MM.1S (cell line): Measurements from ENCODE around the gene GRAMD2A.

Experiments
- DNase-seq: peaks from one replicate; pipeline ENCODE4 v3.0.0-alpha.2; 2015
- H2AFZ ChIP-seq: fragments of 300-600 bp; sonication (generic); 2 replicates; pipeline ENCODE4 v1.6.0; 2016; ENCODE audit warnings: antibody characterized with exemption, low read length
- H3F3A ChIP-seq: fragments of 300-600 bp; sonication (generic); 2 replicates; pipeline ENCODE4 v1.6.1; 2016; ENCODE audit warnings: mild to moderate bottlenecking, antibody characterized with exemption, low read length, moderate library complexity, mixed read lengths; ENCODE audit not compliant: insufficient read depth
- H3K27ac ChIP-seq: fragments of 300-600 bp; sonication (generic); 2 replicates; pipeline ENCODE4 v1.5.1; 2016; ENCODE audit warnings: mild to moderate bottlenecking, low read length
- H3K27me3 ChIP-seq: fragments of 300-600 bp; sonication (generic); replicated peaks from 2 replicates; pipeline ENCODE4 v1.6.0; 2016; ENCODE audit warnings: low read length; ENCODE audit not compliant: insufficient read depth
- H3K36me3 ChIP-seq: fragments of 300-600 bp; sonication (generic); replicated peaks from 2 replicates; pipeline ENCODE4 v1.6.1; 2016; ENCODE audit warnings: mild to moderate bottlenecking, low read length, mixed read lengths; ENCODE audit not compliant: insufficient read depth
- H3K4me1 ChIP-seq: fragments of 300-600 bp; sonication (generic); 2 replicates; pipeline ENCODE4 v1.6.1; 2016; ENCODE audit warnings: low read length, mixed read lengths
- H3K4me2 ChIP-seq: fragments of 300-600 bp; sonication (generic); 2 replicates; pipeline ENCODE4 v1.6.0; 2016; ENCODE audit warnings: low read depth, low read length
- H3K4me3 ChIP-seq: fragments of 300-600 bp; sonication (generic); 2 replicates; pipeline ENCODE4 v1.5.1; 2016; ENCODE audit warnings: low read length, mixed read lengths
- H3K79me2 ChIP-seq: fragments of 300-600 bp; sonication (generic); 2 replicates; pipeline ENCODE4 v1.6.1; 2016; ENCODE audit warnings: mixed run types, low read length, mixed read lengths
- H3K9ac ChIP-seq: fragments of 300-600 bp; sonication (generic); 2 replicates; pipeline ENCODE4 v1.6.1; 2016; ENCODE audit warnings: low read length, mixed read lengths
- H3K9me2 ChIP-seq: fragments of 300-600 bp; sonication (generic); replicated peaks from 2 replicates; pipeline ENCODE4 v1.6.1; 2016; ENCODE audit warnings: mild to moderate bottlenecking, low read length, mixed read lengths; ENCODE audit not compliant: insufficient read depth
- H3K9me3 ChIP-seq: fragments of 300-600 bp; sonication (generic); replicated peaks from 2 replicates; pipeline ENCODE4 v1.6.1; 2016; ENCODE audit warnings: mild to moderate bottlenecking, low read length, mixed read lengths; ENCODE audit not compliant: insufficient read depth
- H4K20me1 ChIP-seq: fragments of 300-600 bp; sonication (generic); 2 replicates; pipeline ENCODE4 v1.6.1; 2016; ENCODE audit warnings: mild to moderate bottlenecking, low read length, moderate library complexity, mixed read lengths; ENCODE audit not compliant: insufficient read depth
- CTCF ChIP-seq: fragments of 300-600 bp; sonication (generic); IDR thresholded peaks from 2 replicates; pipeline ENCODE4 v1.5.1; 2016; ENCODE audit warnings: antibody characterized with exemption, low read length, mixed read lengths
- EZH2 ChIP-seq: fragments of 300-600 bp; sonication (generic); optimal IDR thresholded peaks from 2 replicates; pipeline ENCODE3; 2017; ENCODE audit warnings: low read depth, mild to moderate bottlenecking, antibody characterized with exemption, low read length, mixed read lengths
- EZH2phosphoT487 ChIP-seq: fragments of 300-600 bp; sonication (generic); IDR thresholded peaks from 2 replicates; pipeline ENCODE4 v1.6.1; 2018; ENCODE audit warnings: antibody characterized with exemption, low read length

Gene GRAMD2A

GRCh38 chr15:72220687-72221086 lies 23.1 kb upstream of the GRAMD2A start:
- TF ChIP-seq CTCF: no peak
- no peak for TF ChIP-seq EZH2phosphoT487
- no peak for TF ChIP-seq EZH2
- H3K4me2 ChIP-seq: no peak overlapping the region
- peaks cover 55% of the 10 kb centered on the region for H4K20me1 ChIP-seq
- H3K27ac ChIP-seq: no peak overlapping the region
- H3K9me3 ChIP-seq: no peaks in the 10 kb centered on the region
- H3K9me2 ChIP-seq: no peaks in the 10 kb centered on the region
- no peak for DNase-seq
- H3K4me3 ChIP-seq: no peak overlapping the region
- H2AFZ ChIP-seq: no peak overlapping the region
- H3K27me3 ChIP-seq: no peaks in the 10 kb centered on the region
- peaks cover 85% of the 10 kb centered on the region for H3K79me2 ChIP-seq
- no peak overlapping the region for H3K9ac ChIP-seq
- H3F3A ChIP-seq: no peaks in the 10 kb centered on the region
- H3K36me3 ChIP-seq: peaks cover 24% of the 10 kb centered on the region; the same call in 1 of the 2 replicates
- no peaks in the 10 kb centered on the region for H3K4me1 ChIP-seq

GRCh38 chr15:72217216-72217615 lies 19.6 kb upstream of the GRAMD2A start:
- H3K9me2 ChIP-seq: no peaks in the 10 kb centered on the region

GRCh38 chr15:72216079-72216478 lies 18.5 kb upstream of the GRAMD2A start:
- Histone ChIP-seq H3K27ac (no peak overlapping the region), H3K79me2 (peaks cover 71% of the 10 kb centered on the region), H3F3A (no peaks in the 10 kb centered on the region)

More at GRCh38 chr15:72217216-72217615, 19.6 kb upstream of the GRAMD2A start:
- DNase-seq: no peak
- Histone ChIP-seq H3K36me3 (peaks cover 26% of the 10 kb centered on the region; the same call in 1 of the 2 replicates), H3K27me3 (no peaks in the 10 kb centered on the region), H3K4me3 (no peak overlapping the region), H4K20me1 (peaks cover 32% of the 10 kb centered on the region), H3K27ac (no peak overlapping the region), H3K9me3 (no peaks in the 10 kb centered on the region), H3K79me2 (peaks cover 69% of the 10 kb centered on the region), H3K9ac (no peak overlapping the region), H3K4me1 (no peaks in the 10 kb centered on the region), H2AFZ (no peak overlapping the region), H3K4me2 (no peak overlapping the region), H3F3A (no peaks in the 10 kb centered on the region)
- TF ChIP-seq CTCF: no peak
- TF ChIP-seq EZH2: no peak
- no peak for TF ChIP-seq EZH2phosphoT487

More at GRCh38 chr15:72216079-72216478, 18.5 kb upstream of the GRAMD2A start:
- DNase-seq: no peak
- Histone ChIP-seq H4K20me1 (peaks cover 21% of the 10 kb centered on the region; the same call in 1 of the 2 replicates), H3K36me3 (peaks cover 30% of the 10 kb centered on the region), H3K4me3 (no peak overlapping the region), H3K9ac (no peak overlapping the region), H3K4me2 (no peak overlapping the region), H2AFZ (no peak overlapping the region), H3K4me1 (no peaks in the 10 kb centered on the region), H3K9me2 (no peaks in the 10 kb centered on the region), H3K27me3 (no peaks in the 10 kb centered on the region), H3K9me3 (no peaks in the 10 kb centered on the region)
- TF ChIP-seq CTCF: no peak
